Mesenteric fat pad (tissue), 1 donor: ENCODE data around the gene WHRN. TPM values are rescaled to one million over a fixed set of nuclear protein-coding genes. Genes with fewer than 3 reads are reported as not detected.

Source experiments
- DNase-seq: peaks from one replicate; pipeline ENCODE4 v3.0.0-alpha.2; 2020; ENCODE audit warnings: low spot score
- total RNA-seq: library from RNA; stranded (reverse); fragmentation: NEBNext Ultra II Directional; extraction: Animal tissue kit (Norgen Biotek cat#: 25700); gene quantifications from one replicate; pipeline ENCODE4 v1.2.1, GENCODE V29; 2021
- donor health status: DM: yes; HTN: yes; CAD: no.

WHRN gene
- total RNA-seq, 1 donor from 2014 or later: 5.5 TPM

DNA sequence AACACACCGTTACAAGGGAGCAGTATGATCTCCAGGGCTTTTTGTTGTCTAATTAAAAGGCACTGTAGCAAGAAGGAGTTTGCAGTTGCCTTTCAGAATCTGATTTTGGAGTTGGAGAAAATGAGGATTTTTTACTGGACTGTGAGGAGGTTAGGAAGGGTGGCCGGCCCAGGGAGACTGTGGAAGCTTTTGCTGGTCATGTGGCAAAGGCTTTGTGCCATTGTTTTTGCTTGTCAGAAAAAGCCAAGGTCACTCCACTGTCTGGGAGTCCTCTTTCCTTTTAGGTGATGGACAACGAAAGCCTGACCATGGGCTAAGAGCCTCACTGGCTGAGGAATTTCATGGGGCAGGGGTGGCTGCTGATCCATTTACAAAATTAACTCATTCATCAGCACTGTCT, 10.3 kb upstream of the WHRN start:
- no peak for DNase-seq

DNA sequence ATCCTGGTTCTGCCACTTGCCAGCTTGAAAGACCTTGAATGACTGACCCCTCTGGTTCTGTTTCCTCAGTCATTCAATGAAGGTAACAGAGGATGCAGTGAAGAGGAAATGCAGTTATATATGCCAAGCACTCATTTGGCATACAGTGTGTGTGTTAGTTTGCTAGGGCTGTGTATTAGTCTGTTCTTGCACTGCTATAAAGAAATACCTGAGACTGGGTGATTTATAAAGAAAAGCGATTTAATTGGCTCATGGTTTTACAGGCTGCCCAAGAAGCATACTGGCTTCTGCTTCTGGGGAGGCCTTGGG, 8.6 kb upstream of the WHRN start:
- no peak for DNase-seq

DNA sequence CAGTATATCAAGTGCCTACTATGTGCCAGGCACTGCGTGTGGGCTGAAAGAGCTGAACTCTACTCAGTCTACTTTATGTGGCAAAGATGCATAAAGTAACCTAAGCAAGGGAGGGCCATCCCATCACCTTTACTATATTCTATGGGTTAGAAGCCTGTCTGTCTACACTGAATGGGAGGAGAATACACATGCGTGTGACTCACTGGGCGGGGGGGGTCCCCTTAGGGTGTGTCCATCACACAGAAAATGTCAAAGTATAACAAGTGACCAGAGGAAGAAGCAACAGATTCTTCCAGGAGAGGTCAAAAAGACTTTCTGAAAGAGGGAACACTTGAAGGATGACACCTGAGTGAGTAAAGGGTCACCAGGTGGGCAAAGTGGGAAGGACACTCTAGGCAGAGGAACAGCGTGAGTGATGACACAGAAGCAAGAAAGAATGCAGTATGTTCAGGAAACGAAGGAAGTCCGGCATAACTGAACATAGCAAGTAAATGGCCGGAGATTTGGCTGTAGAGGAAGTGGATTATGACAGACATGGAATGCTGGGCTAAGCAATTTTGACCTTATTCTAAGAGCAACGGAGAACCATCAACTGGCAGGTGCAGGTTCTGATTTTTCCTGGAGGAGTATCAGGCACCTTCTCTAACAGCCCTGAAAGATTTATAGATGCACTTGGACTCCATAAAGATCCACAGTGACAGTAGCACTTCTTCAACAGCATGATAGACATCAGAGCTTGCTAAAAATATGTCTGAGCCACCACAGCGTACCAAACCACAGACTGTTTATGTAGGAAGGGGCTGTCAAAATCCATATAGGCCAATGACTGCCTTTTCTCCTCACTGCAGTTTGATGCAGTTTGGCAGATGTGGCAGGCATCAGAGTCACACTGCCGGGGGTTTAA, 8.0 kb upstream of the WHRN start:
- no peak for DNase-seq

DNA sequence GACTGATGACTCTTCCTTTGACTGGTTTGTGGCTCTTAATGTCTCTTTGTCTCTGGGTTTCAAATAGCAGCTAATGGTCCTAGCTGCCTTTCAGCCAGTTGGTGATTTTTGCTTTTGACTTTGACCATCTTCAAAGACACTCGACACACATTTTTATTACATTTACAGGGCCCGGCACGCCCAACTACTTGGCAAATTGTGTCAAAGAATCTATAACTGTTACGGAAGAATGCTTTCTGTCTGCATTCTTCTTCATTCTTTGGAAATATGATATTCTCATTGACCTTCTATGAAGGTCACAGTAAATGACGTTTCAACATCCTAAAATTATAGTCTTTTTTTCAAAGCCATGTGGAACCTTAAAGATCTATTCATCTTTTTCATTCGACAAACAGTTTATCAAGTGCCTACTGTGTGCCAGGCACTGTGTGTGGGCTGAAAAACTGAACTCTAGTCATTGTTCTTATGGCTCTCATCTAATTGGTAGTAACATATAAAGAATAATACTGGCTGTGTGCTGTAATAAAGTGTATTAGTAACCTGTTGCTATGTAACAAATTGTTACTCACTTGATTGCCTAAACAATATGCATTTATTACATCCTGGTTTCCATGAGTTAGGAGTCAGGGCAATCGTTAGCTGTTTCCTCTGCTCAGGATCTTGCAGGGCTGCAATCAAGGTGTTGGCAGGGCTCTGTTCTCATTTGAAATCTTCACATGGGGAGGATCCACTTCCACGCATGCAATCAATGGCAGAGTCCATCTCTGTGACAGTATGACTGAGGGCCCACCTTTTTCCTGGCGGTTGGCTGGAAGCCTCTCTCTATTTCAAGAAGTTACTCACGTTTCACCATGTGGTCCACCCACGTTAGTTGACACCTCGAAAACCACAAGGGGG, 7.0 kb upstream of the WHRN start:
- no peak for DNase-seq

DNA sequence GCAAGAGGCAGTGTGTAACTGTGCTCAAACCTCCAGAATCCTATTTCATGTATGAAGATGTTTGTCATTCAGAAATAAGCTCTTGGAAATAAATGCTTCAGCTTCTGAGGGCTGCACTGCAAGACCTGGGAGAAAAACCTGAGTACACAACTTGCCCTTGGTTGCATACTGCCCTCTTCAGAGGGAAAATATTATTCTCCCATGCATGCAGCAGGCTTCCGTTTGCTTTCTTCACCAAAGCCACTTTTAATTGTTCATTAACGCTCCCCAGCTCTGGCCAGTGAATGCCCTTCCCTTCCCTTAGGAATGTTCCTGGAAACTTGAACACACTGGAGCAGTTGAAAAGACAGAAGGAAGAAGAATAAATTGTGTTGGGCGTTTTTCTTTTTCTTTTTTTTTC, 2.5 kb upstream of the WHRN start:
- no peak for DNase-seq

DNA sequence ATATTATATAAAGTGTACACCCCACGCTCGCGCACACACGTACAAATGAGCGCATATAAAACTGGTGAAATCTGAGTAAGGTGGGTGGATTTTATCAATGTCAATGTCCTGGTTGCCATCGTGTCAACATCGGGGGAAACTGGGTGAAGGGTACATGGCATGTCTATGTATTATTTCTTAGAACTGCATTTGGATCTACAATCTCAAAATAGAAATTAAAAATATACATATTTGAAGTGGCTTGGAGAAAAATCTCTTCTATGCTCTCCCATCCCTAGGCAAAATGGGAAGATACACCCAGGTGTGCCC, 763 bp upstream of the WHRN start:
- peak; percentile 6 for DNase-seq

DNA sequence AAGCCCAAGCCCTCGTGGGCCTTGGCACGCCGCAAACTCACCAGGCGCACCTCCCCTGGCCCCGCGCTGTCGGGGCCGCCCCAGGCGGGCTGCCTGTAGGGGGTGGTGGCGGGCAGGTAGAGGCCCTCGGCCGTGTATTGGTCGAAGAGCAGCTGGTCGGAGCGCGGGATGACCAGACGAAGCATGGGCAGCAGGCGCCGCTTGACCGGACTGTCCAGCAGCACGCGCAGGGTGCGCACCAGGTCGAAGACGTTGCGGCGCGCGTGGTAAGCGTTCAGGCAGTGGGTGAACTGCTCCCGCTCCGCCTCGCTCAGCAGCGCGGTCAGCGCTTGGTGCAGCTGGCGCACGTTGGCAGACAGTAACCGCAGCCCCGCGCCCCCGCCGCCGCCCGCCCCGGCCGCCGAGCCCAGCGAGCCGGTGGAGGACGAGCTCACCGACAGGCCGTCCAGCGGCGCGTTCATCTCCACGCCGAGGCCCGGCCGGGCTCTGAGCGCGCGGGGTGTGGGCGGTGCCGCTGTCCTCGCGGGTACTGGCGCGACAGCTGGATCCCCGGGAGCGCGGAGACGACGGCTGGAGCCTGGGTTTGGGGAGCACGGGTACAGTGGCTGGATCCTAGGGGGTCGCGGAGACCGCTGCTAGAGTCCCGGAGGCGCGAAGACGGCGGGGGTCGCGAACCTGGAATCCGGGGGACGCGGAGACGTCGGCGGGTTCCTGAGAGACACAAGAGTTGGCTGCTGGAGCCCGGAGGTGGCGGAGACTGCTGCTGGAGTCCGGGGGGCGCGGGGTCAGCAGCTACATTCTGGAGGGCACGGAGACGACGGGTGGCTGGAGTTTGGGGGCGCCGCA, 709 bp downstream of the WHRN start:
- DNase-seq: peak; percentile 91

DNA sequence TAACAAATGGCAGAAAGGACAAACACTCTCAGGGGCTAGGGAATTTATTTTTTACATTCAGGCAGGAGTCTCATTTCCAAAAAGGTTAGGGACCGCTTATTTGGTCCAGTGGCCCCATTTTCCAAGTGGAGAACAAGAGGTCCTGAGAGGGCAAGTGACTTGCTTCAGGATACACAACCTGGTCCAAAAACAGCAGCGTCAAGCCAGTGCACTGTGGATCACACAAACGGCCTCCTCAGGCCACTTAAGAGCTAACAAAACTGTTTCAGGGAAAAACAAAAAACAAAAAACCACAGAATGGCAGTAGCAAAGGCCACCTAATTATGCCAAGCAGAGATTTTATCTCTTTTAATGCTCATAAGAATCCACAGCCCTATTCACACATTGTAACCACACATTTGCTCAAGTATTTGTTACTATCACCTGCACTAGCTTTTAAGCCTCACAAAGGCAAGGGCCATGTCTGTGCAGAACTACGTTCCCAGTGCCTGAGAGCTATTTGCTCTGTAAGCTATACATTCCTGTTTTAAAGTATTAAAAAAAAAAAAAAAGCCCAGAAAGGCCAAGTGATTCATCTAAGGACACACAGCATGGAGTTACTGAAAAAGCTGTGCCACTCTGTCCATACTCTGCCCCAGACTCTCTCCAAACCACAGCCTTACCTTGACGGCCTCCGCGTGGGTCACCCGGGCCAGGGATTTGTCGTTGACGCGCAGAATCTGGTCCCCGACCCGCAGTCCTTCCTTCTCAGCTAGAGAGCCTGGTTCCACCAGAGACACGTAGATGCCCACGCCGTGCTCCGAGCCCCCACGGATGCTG, 1.5 kb downstream of the WHRN start:
- peak; percentile 28 for DNase-seq

DNA sequence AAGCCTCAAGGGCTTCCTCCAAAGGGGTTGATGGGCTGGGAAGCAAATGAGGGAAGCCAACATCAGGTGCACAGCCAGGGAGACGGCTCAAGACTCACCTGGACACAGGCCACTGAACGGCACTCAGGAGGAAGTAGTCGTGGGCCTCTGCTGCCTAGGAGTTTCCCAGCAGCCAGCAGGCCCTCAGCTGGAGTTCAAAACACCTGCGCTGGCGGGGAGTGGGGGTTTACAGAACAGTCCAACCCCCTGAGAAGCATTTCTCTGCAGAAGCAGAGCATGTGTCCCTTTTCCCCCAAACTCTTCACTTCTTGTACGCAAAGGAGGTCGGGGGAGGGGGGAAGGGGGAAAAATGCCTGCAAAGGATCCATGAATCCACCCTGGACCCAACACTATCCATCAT, 2.3 kb downstream of the WHRN start:
- peak; percentile 57 for DNase-seq

DNA sequence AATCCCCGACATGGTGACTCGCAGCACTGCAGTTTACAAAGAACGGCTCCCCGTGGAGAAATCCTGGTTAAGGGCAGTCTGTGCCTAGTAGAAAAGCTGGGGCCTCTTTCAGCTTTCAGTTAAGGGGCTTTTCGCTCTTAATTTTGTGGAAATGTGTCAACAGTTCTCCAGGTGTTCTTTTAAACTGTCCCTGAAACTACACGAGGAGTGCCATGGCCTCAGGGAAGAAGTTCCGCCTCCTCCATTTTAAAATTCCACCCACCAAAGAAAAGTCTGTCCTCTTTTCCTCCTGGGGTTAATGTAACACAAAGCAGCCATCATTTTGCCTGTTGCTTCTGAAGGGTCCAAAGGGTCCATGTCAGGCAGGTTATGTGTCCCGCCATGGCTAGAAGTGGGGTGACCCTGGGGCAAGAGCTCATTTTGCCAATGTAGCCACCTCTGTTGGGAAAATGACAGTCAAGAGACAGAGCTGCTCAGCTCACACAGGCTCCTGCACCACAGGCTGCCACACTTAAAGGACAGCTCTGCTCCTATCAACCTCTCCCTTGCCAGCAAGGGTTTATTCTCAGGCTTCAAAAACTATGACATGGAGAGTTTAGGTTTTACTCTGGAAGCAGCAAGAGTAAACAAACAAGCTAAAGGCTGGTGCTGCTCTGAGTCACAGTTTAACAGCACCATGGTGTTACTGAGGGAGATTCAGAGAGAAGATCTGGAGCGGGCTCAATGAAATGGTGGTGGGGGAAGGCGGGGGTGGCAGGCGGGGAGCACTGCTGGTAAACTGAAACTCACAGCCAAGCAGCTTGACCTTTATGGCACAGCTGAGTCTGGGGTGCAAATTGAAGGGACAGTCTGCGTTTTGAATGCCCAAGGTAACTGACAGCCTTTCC, 3.2 kb downstream of the WHRN start:
- DNase-seq: no peak

DNA sequence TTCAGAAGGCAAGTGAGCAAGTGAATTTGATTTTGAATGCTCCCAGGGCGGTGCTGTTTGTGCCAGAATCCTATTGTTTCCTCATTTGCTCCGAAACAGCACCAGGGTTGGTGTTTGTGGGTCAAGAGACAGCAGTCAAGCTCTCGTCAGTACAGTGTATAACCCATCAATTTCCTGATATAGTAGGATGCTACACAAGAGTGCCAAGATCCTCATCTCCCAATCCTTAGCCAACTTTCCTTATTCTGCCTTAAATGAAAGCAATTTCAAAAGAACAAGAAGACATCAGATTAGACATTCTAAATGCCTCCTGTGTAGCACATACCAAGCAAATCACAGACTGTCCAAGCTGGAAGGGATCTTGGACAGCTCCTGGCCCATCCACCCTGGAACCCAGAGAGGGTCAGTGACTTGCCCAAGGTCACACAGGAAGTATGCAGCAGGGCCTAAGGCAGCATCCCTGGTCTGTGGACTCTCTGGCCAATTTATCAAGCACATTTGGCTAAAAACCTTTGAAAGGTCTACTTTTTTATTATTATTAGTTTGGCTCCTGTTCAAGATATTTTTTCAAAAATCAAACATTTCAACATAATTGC, 4.5 kb downstream of the WHRN start:
- DNase-seq: no peak

DNA sequence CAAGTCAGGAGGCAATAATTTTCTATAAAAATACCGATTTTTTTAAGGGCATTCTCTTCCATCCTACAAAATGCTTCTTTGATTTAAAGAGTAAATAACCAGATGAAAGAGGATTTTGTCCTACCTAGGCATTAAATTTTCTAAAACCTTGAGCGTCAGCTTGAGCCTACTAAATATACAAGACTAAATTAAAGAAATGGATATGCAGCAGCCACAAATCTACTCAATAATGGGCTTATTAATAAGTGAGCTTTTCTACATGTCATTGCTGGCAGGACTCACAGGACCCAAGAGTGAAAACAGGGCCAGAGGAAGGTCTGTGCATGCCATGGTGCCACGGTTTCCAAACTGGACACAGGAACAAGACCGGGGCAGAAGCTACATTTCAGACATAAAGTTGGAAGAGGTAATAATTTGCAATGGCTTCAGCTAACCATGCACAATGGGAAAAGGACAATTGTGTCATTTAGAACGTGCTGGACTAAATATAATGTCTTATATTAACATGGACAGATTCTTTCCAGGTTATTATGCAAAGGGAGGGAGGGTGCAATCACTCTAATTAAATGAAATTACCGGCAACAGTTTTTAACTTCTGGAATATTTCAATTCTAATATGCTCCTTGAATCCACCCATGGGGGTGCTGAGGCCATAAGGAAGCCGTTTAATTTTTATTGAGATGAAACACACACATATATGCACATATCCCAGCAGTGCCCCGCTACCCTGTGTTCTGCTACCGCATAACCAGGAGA, 5.2 kb downstream of the WHRN start:
- DNase-seq: no peak

DNA sequence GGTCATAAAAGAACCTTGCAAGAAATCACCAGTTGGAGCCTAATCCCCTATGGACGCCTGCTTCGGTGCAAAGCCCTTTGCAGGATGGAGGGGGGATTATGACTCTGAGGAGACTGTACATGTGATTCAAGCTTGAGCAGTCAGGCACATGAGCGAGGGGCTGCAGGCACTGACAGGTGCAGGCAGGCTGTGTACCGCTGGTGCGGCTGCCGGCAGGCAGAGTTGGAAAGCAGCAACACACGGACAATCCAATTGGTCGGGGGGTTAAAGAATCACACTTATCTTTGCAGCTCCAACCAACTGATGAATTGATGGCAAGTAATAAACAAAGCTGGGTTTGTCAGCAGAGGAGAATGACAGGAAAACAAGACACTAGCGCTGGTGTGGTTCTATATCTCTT, 5.7 kb downstream of the WHRN start:
- no peak for DNase-seq

DNA sequence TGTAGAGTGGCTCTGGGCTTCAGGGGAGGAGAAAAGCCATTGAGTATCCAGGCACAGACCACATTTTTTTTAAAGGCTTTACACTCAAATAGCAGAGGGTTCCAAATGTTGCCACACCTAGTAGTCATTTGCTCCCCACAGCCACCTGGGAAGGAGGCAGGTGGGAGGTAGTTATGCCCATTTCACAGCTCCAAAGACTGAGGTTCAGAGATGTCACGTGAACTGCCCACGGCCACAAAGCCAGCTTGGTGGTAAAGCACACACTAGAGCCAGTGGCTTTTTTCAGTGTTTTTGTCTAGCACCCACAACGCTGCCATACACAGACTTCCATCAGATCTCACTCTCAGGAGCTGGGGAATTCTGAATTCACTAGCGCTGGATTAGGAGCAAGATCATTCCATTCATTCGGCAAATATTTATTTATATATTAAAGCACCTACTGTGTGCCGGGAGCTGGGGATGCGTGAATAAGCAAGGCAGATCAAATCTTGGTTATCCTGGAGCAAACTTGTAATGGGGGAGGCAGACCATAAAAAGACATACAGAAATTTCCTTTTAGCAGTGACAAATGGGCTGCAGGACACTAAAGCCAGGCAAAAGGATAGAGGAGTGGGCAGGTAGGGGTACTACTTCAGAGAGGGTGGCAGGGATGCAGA, 7.4 kb downstream of the WHRN start:
- no peak for DNase-seq

DNA sequence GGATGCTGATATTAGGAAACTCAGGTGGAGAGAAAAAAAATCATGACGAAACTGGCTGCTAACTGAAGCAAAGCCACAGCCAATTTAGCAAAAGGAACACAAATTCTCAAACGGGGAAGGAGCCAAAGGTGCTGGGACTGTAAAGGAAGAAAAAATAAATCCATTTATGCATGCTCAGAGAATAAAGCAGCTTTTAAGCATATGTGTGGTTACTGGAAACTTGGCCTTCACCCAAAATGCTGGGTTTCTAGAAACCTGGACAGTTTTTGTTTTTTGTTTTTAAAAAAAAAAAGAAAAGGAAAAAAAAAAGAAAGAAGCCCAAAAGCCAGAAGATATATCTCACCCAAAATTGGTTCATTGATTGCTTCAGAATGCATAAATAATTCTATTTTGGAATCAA, 8.0 kb downstream of the WHRN start:
- no peak for DNase-seq

DNA sequence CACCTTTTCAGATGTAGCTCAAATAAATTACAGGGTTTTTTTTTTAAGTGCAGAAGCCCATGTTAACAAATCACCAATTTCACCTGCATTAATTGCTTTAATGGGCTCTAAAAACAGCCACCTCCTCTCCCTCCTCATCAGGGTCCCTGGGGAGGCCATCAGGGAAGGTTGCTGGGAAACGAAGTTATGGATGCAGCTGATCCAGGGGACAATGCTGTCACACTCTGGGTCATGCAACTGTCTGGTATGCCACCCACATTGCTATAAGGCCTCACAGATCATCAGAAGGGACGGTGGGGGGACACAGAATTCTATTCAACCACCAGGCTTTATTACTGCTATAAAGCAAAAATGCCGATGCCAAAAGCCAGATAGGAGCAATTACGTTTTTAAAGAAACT, 9.3 kb downstream of the WHRN start:
- no peak for DNase-seq

DNA sequence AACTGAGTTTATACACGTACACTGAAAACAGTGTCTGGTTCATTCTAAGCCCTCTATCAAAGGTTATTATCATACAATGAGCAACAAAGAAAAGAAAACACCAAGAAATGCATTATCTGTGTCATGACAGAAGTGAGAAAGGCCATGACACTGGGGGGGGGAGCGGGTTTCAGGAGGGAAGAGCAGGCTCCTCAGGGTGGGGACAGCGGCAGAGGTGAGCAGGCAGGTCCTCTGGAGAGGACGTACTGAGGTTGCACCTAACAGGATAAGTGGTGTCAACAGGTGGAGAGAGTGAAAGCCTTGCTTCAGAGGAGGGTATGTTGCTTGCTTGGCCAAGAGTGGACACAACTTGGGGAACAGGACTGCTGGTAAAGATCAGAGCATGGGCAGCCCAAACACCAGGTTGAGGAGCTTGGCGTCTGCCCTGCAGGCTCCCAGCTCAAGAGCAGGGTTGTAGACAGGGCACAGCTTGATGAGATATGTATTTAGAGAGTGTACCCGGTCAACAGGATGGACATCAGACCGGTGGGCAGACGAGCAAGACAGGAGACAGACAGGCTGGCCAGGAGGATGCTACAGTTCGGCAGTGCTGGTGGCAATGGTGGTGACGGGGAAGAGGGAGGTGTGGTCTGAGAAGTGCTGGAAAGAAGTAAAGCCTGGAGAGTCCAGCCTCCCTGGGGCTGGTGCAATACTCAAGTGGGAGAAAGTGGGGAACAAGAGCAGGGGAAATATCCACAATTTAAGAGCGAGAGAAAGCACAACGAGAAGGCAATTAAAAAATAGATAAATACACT, 10.3 kb downstream of the WHRN start:
- DNase-seq: no peak
